Measurements from ENCODE around the gene CX3CL1.

CX3CL1 gene

DNA sequence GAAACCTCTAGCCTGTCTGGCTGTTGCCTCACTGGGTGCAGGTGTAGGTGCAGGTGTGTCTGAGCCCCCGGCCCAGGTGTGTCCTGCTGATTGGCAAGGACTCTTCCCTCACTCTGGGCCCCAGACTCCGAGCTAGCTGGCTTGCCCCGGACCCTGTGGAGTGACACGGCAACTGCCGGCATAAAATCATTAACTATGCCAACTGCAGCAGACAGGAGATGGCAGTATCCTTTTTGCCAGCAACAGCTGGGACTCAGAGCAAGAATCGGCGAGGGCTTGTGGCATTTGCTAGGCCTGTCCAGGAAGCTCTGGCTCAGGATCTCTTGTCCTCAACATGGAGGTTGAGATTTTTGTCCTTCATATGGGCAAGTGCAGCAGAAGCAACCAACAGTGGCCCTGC is 54.1 kb downstream of the CX3CL1 start:
- no peak for DNase-seq (ENCODE audit: low read depth)

DNA sequence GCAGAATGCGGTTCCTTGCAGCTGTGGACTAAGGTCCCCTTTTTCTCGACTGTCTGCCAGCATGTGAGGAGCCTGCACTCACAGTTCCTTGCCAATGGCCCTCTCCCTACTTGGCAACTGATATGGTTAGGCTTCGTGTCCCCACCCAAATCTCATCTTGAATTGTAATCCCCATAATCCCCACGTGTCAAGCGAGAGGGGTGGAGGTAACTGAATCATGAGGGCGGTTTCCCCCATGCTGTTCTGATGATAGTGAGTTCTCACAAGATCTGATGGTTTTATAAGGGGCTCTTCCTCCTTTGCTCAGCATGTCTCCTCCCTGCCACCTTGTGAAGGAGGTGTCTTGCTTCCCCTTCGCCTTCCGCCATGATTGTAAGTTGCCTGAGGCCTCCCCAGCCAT is 55.0 kb downstream of the CX3CL1 start:
- H3K4me3 ChIP-seq (ENCODE audit: low read depth, low read length) = no peak overlapping the region
- DNase-seq (ENCODE audit: low read depth) = no peak

More for the DNA sequence above, 54.1 kb downstream of the CX3CL1 start:
- no peak overlapping the region for H3K4me3 ChIP-seq (ENCODE audit: low read depth, low read length)

DNA sequence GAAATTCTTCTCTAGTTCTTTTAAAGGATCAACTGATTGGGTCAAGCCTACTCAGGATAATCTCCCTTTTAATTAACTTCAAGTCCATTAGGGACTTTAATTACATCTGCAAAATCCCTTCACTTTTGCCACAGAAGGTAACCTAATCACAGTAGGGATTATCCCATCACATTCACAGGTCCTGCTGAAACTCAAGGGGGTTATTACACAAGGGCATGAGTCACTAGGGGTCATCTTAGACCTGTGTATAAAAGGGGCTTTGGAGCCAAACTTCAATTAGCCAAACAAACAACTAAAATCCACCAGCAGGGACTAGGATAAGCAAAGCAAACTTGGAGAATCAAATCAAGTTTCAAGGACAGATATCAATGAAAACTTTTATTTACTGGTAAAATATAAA is 55.5 kb downstream of the CX3CL1 start:
- DNase-seq (ENCODE audit: low read depth) = no peak
- H3K4me3 ChIP-seq (ENCODE audit: low read depth, low read length) = no peak overlapping the region

DNA sequence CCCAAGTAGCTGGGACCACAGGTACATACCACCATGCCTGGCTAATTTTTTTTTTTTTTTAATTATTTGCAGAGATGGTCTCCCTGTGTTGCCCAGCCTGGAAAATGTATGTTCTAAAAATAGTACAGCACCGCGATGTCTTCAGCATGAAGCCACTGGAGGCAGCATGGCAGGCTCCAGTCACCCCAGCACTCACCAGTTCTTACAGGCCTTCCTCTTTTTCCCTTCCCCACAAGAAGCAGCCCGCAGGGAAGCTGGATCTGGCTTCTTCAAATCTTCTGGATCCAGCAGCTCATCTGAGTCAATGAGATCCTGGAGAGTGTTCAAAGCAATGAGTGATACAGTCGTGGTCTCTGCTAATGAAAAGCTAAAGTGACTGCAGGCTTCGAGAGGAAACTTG is 58.7 kb downstream of the CX3CL1 start:
- H3K4me3 ChIP-seq (ENCODE audit: low read depth, low read length) = no peak overlapping the region
- no peak for DNase-seq (ENCODE audit: low read depth)

DNA sequence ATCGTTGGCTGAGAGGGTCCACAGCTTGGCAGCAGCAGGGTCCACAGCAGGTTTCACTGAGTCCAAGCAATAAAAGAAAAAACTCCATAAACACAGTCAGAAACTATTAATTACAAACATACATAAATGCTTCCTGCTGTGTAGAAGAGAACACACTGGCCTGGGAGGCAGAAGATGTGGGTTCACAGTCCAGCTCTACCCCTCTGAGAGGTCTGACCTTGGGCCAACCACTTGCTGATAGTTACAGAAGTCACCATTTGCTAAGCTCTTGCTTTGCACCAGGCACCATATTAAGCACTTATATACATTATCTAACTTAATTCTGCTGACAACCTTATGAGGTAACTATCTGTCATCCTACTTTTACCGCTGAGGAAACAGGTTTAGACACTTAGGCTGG is 60.2 kb downstream of the CX3CL1 start:
- H3K4me3 ChIP-seq (ENCODE audit: low read depth, low read length) = no peak overlapping the region
- no peak for DNase-seq (ENCODE audit: low read depth)

DNA sequence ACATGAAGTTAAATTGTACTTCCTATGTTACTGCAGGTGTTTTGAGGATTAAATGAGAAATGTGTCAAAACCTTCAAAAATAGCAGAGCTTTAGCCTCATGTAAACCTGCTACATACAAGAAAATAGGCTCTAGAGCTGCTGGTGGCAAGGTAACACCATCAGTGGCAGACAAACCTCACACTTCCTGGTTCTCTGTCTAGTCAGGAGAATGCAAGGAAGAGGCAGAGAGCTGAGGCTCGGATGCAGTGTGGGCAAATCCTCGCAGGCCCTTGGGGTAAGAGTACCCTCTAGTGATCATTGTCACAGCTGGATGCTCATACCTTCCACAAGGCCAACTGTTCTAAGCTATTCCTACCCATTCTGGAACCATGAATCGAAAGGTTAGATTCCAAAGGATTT is 60.7 kb downstream of the CX3CL1 start:
- H3K4me3 ChIP-seq (ENCODE audit: low read depth, low read length) = no peak overlapping the region
- DNase-seq (ENCODE audit: low read depth) = no peak

DNA sequence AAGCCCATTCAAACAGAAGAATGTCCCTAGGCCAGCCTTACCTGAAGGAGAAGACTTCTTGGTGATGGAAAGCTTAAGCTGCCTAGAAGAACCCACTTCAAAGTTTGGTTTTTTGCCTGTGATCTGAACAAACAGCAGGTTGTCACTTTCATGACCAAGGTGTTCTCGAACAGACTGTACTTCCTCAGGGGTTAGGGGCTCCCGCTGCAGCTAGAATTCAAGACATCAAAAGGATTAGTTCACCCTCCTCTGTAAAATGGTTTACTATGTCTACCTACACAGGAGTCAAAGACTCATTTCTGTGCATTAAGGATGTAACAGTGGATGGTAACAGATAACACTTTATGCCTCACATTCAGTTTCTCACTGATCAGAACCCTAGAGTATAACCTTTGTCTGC is 61.7 kb downstream of the CX3CL1 start:
- H3K4me3 ChIP-seq (ENCODE audit: low read depth, low read length) = no peak overlapping the region
- DNase-seq (ENCODE audit: low read depth) = no peak
